SW480 (cell line): ENCODE results near the gene NFYC.

Experiments
- DNase-seq: peaks from one replicate; pipeline ENCODE4 v3.0.0-alpha.2; 2016; ENCODE audit warnings: low spot score

Gene NFYC

GRCh38 chr1:40691538-40692428, at the start of gene NFYC:
TSS of gene NFYC (plus strand) at chr1:40691704. CDS start at chr1:40738844, 47,140 bp downstream.
- DNase-seq, result peak; percentile 97

GRCh38 chr1:40645118-40645680, 46.3 kb upstream of the NFYC start:
- no peak for DNase-seq

DNA sequence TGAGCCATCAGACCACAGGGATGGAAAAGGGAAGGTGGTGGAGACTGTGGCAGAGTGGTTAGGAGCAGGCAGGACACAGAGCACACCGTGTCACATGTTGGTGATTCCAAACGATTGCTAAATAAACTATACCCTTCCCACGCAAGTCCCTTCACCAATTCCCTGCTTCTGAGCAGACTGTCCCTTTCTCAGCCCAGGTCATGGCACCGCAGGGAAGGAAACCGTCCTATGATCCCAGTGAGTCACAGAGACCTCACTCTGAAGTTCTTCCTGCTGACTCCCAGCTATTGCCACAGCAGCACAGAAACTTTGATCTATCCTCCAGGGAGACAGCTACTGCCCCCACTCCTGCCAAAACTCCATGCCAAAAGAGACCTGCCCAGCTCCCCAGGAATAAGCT, 45.2 kb upstream of the NFYC start:
- DNase-seq, result peak; percentile 39

GRCh38 chr1:40648200-40648599, 43.3 kb upstream of the NFYC start:
- no peak for DNase-seq

- no peak for DNase-seq
These were observed 42.4 kb upstream of the NFYC start for GRCh38 chr1:40648928-40649591.

- no peak for DNase-seq
These were observed 41.9 kb upstream of the NFYC start for GRCh38 chr1:40649592-40649930.

GRCh38 chr1:40650075-40650474, 41.4 kb upstream of the NFYC start:
- no peak for DNase-seq

DNA sequence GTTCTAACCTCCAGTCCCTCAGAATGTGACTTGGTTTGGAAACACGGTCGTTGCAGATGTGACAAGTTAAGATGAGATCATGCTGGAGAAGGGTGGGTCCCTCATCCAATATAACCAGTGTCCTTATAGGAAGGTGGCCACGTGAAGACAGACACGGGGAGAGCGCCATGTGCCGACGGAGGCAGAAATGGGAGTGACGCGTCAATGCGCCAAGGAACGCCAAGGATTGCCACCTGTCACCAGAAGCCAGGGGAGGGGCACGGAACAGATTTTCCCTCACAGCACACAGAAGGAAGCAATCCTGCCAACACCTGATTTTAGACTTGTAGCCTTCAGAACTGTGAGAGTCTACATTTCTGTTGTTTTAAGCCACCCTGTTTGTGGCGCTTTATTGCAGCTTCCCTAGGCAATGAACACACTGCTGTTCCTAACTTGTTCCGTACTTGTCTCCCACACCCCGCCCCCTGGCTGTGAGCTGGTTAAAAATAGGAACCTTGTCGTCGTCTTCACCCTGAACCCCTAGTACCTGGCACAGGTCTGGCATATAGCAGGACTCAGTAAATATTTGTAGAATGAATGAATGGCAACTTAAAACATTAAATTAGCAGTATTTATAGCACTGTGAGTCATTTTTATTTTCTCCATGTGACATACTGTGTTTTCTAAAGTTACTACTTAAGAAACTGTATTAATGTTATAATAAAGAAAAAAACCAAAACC, 40.2 kb upstream of the NFYC start:
- no peak for DNase-seq

DNA sequence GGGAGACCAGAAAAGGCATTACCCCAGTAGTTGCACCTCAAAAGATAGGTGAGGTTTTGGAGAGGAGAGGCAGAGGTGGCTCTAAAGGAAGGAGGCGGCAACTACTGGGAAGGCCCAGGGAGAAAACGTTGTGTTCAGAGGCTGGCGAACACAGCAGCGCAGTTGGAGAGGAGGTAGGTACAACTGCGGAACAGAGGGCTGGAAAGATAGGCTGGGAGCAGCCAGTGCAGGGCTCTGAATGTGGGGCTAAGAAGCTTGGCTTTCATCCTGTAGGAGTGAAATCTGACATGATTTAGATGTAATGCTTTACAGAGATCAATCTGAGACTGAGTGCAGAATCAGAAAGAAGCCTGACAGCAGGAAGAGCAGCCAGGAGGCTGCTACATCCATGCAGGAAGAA, 39.0 kb upstream of the NFYC start:
- no peak for DNase-seq

GRCh38 chr1:40652979-40653378, 38.5 kb upstream of the NFYC start:
- DNase-seq, result no peak

DNA sequence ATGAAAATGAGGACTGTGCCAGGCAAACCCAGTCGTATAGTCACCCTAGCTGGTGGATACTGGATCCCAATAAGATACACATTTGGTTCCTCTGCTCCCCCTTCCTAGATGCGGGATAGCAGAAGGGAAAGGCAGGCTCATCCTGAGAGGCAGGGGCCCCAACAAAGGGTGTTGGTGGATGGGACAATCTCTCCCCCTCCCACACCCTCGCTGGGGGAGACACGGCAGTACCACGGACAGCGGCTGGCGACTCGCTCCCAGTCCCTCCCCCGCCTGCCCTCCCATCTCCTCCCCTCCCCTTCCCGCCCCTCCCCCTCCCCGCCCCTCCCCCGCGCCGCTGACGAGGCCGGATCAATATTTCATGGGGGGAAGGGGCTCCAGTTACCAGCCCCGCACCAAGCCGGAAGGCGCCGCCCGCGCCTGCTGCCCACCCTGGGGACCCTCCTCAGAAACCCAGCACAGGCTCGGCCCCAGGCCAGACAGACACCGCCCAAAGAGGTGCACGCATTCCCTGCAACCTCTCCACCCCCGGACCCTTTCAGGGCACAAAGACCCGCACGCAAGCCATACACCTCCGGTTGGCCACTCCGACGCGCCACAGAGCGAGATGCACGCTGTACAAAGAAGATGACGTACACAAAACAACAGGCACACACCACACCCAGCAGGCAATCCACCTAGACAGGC, 37.5 kb upstream of the NFYC start:
- no peak for DNase-seq

DNA sequence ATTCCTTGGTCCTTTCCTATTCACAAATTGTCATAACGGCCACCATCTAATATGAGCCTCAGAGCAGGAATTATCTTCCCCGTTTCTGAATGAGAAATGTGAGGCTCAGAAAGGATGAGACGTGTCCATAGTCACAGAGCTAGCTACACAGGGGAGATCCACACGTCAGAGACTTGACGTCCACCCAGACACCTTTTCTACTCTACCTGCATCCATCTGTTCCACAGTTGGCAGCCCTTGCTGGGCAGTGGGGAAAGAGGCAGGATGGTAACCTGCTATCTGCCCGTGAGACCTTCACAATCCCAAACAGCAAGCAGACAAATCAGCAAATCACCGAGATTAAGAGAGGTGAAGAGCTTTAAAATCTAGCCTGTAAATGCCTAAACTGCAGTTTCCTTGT, 34.5 kb upstream of the NFYC start:
- no peak for DNase-seq

DNA sequence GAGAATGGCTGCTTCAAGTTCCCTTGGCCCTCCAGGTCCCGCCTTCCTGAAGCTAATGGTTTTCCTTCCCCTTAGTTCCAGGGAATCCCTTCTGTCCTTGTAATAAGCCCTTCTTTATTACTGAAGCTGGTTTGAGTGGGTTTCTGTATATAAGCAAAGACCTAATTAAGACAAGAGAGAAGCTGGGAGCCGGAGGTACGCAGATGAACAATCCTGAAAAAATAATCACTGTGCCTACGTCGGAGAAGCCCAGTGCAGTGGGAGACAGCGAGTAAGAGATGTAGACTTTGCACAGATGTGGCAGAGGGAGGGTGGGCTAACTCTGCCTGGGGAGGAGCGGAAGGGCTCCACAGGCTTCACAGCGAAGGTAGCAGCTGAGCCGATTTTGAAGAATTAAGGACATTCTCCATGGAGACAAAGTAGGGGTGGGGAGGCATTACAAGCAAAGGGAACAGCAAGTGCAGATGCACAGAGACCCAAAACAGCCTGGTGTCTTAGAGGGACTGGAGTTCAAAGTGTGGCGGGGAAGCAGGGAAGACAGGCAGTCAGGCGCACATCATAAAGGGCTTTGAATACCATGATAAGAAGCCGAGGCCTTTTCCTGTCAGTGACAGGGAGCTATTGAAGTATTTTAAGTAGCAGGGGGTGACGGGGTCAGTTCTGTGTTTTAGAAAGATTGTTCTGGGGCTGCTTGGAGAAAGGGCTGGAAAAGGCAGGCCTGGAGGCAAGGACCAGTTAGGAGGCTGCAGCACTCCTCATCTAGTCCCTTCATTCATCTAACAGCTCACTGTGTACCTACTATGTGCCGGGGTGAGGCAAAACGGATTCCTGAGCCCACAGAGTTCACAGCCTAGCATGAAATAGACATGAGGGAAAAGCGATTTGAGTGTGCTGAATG, 32.5 kb upstream of the NFYC start:
- DNase-seq, result no peak

DNA sequence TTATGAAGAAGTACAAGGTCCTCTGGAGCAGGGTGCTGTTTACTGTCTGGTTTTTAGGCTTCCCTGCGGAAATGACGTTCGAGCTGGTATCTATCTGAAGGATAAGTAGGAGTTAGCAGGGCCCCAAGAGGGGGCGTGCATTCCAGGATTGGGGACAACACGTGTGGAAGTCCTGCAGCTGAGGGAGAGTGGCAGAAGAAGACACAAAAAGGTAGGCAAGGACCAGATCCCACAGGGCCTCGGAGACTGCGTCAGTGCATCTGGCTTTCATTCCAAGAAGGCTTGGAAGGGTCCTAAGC, 31.9 kb upstream of the NFYC start:
- no peak for DNase-seq

- no peak for DNase-seq
These were observed 29.8 kb upstream of the NFYC start for GRCh38 chr1:40661678-40662077.

GRCh38 chr1:40662151-40662550, 29.4 kb upstream of the NFYC start:
- no peak for DNase-seq

DNA sequence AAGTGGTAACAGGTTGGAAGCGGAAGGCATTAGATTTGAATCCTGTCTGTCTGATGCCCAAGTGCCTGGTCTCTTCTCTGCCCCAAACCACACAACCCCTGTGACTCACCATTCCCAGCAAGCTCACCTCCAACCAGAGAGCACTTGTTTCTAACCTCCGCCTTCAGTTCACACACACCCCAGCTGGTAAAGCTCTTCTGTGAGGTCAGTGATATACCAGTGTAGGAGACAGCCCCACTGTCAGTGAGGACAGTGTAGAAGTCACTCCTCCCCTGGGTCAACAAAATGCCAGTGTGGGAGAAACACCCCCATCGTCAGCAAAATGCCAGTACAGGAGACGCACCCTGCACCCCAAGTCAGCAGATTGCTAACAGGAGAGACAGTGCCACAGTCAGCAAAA, 28.6 kb upstream of the NFYC start:
- DNase-seq, result peak; percentile 86

DNA sequence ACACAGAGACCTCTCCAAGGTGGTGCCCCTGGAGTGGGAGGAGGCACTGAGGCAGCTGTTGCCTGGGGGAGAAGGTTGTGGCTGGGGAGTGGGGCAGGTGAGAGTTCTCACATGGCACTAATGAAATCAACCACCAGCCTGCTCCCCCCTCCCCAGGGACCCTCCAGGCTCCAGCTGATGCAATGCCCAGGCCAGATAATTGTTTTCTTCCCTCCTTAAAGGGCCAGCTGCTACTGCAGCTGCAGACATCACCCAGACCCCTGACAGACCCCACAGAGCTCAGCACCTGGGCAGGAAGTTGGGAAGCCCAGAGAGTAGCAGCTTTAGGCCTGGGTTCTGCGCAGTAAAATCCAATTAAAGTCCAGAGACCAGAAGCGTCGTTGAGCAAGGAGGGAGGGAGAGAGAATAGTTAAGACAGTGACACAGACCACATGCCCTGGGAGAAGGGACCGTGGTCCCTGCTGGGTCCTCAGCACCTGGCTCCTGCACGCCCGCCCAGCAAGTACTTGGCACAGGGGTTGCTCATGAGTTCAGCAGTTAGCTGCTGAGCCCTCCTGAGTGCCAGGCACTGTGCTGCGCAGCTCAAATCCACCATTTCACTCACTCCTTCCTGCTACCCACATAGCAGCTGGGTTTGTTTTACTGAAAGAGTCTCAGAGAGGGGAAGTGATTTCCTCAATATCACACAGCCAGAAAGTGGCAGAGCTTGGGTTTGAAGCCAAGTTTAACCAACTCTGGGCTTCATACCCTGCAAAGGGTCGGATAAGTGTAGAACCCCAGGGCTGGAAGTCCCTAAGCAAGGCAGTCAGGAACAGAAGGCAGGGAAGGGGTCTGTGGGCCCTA, 28.0 kb upstream of the NFYC start:
- no peak for DNase-seq

DNA sequence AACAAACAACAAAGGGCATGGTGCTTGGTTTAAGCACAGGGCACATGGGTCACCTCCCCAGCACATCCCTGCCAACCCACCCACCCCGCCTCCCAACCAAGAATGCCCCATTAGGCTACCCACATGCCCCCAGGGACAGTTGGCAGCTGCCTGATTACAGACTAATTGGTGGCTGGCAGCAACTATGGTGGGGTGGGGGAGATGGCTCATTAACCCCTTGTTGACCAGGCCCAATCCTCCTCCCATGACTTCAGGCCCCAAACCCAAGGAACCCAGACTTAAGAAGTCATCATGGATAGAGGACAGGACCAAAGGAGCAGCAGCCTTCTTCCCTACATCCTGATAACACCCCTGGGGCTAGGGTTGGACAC, 27.4 kb upstream of the NFYC start:
- no peak for DNase-seq

- DNase-seq, result no peak
These were observed 26.7 kb upstream of the NFYC start for GRCh38 chr1:40664791-40665190.
